Measurements from ENCODE around the gene QSOX2.

- TF ChIP-seq GATA3 (IDR thresholded peaks at IDR 0.05; ENCODE audit: low read depth, low read length), result no peak
- no peak for TF ChIP-seq GATA2 (IDR thresholded peaks at IDR 0.05; ENCODE audit: low read depth, low read length)
These were observed 1.4 kb upstream of the QSOX2 start for GRCh38 chr9:136246849-136247550.
